Bronchial epithelial cell (primary cell): ENCODE data around the gene TMEFF1. TPM values are rescaled to one million over a fixed set of nuclear protein-coding genes. Genes with fewer than 3 reads are reported as not detected.

Source experiments
- DNase-seq: peaks from one replicate; pipeline ENCODE4 v3.0.0-alpha.2; 2010; ENCODE audit warnings: low read depth
- FAIRE-seq: peaks from 2 replicates; lab custom pipeline; 2011; peaks lifted over from hg19 to GRCh38; lab: Jason Lieb, UNC
- H3K27me3 ChIP-seq: 2 replicates; pipeline ENCODE4 v1.5.1; 2011; ENCODE audit warnings: low read length; ENCODE audit not compliant: control insufficient read depth, insufficient read depth
- H3K36me3 ChIP-seq: 2 replicates; pipeline ENCODE4 v1.5.1; 2011; ENCODE audit warnings: low read length; ENCODE audit not compliant: control insufficient read depth, insufficient read depth
- H3K4me3 ChIP-seq: 2 replicates; pipeline ENCODE4 v1.5.1; 2011; ENCODE audit warnings: mild to moderate bottlenecking, low read depth, low read length, control low read depth
- total RNA-seq: library from RNA; depleted of rRNA; stranded (reverse); fragments of >200 nt; gene quantifications from 2 replicates; pipeline ENCODE4 v1.2.1, GENCODE V29; 2014
- TF ChIP-seq, protein P1 (sequence below): IDR thresholded peaks from 2 replicates; pipeline ENCODE4 v1.5.1; 2011; ENCODE audit warnings: mild to moderate bottlenecking, moderate library complexity, low read length, control low read depth, inconsistent platforms; ENCODE audit not compliant: insufficient read depth, severe bottlenecking

TMEFF1 gene
- total RNA-seq, 1 donor from 2014 or later = 0.26 TPM

GRCh38 chr9:100445161-100445902 is 27.6 kb upstream of the TMEFF1 start:
- peaks cover 1% of the 10 kb centered on the region for H3K36me3 ChIP-seq
- no peaks in the 10 kb centered on the region for H3K27me3 ChIP-seq
- TF ChIP-seq, protein P1, sequence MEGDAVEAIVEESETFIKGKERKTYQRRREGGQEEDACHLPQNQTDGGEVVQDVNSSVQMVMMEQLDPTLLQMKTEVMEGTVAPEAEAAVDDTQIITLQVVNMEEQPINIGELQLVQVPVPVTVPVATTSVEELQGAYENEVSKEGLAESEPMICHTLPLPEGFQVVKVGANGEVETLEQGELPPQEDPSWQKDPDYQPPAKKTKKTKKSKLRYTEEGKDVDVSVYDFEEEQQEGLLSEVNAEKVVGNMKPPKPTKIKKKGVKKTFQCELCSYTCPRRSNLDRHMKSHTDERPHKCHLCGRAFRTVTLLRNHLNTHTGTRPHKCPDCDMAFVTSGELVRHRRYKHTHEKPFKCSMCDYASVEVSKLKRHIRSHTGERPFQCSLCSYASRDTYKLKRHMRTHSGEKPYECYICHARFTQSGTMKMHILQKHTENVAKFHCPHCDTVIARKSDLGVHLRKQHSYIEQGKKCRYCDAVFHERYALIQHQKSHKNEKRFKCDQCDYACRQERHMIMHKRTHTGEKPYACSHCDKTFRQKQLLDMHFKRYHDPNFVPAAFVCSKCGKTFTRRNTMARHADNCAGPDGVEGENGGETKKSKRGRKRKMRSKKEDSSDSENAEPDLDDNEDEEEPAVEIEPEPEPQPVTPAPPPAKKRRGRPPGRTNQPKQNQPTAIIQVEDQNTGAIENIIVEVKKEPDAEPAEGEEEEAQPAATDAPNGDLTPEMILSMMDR = no peak
- no peak overlapping the region for H3K4me3 ChIP-seq
- DNase-seq (no peak), FAIRE-seq (no peak)

DNA sequence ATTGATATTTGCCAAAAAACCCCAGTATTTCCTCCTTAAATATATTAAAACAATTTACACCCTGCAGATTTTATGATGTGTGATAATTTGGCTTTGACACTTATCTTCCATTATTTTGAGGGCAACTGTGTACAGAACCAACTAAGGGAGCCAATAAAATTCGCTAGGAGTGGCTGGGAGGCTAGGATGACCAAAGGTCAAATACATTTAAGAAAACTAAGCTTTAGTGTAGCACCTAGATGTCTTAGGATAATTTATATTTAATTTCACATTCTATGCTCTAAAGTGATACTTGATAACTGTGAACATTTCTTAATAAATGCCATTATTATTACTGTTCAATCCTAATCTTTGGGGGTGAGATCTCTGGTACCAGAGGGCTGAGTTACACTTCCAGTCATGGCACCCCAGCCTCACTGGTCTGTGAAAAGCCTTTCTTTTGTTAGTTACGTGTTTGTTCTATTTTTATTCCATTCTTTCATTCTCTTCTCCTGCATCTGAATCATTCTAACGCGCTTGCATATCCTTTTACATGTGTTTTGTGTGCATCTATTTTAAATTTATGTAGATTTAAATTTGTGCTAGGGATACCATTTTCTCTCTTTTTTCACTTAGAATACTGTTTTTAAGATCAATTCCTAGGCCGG is 26.9 kb upstream of the TMEFF1 start:
- no peaks in the 10 kb centered on the region for H3K27me3 ChIP-seq
- no peak overlapping the region for H3K4me3 ChIP-seq
- DNase-seq = no peak
- FAIRE-seq = no peak
- H3K36me3 ChIP-seq = peaks cover 1% of the 10 kb centered on the region
- TF ChIP-seq, protein P1 = no peak

DNA sequence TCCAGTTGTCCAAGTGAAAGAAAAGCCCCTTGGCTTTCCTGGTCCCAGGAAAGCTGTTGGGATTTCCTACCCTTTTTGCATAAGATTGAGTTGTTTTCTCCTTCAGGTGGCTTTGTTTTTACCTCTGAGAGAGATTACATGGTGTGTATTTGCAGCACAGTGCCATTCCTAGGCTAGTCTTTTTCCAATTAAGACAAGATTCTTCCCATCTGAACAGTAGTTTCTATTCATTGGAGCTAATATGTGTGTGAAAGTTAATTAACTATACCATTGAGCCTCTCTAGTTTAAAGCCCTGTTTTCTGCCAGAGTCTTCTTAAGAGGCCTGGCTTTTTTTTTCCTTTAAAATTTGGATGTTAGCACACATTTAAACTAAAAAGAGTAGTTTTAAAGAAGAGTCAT is 25.9 kb upstream of the TMEFF1 start:
- DNase-seq (no peak), FAIRE-seq (no peak)
- Histone ChIP-seq H3K4me3 (no peak overlapping the region), H3K36me3 (peaks cover 2% of the 10 kb centered on the region), H3K27me3 (no peaks in the 10 kb centered on the region)
- TF ChIP-seq, protein P1 = no peak

- Histone ChIP-seq H3K36me3 (peaks cover 2% of the 10 kb centered on the region), H3K4me3 (no peak overlapping the region), H3K27me3 (no peaks in the 10 kb centered on the region)
- FAIRE-seq = no peak
- no peak for DNase-seq
- TF ChIP-seq, protein P1 = no peak
These were observed 24.7 kb upstream of the TMEFF1 start for GRCh38 chr9:100448266-100448665.

- DNase-seq (no peak), FAIRE-seq (no peak)
- TF ChIP-seq, protein P1 = no peak
- H3K36me3 ChIP-seq = peaks cover 2% of the 10 kb centered on the region
- H3K4me3 ChIP-seq = no peak overlapping the region
- H3K27me3 ChIP-seq = no peaks in the 10 kb centered on the region
These were observed 23.5 kb upstream of the TMEFF1 start for GRCh38 chr9:100449420-100449819.

GRCh38 chr9:100452894-100453293 is 20.1 kb upstream of the TMEFF1 start:
- TF ChIP-seq, protein P1 = no peak
- Histone ChIP-seq H3K36me3 (peaks cover 2% of the 10 kb centered on the region), H3K27me3 (no peaks in the 10 kb centered on the region), H3K4me3 (no peak overlapping the region)
- DNase-seq (no peak), FAIRE-seq (no peak)
